Smooth muscle cell (in vitro differentiated cells): ENCODE measurements around the gene GGCX. TPM values are rescaled to one million over a fixed set of nuclear protein-coding genes. Genes with fewer than 3 reads are reported as not detected.

Experiments
- DNase-seq: peaks from one replicate; lab custom pipeline; 2025; ENCODE audit not compliant: unreplicated experiment; lab: John Stamatoyannopoulos, UW
- H2AFZ ChIP-seq: fragments of 200-600 bp; sonication (generic); 2 replicates; pipeline ENCODE4 v1.6.0; 2016; ENCODE audit warnings: antibody characterized with exemption, low read depth, mild to moderate bottlenecking
- H3F3A ChIP-seq: fragments of 200-600 bp; sonication (generic); 2 replicates; pipeline ENCODE4 v1.6.0; 2017; ENCODE audit warnings: antibody characterized with exemption, low read depth
- H3K27ac ChIP-seq: fragments of 200-600 bp; sonication (generic); 2 replicates; pipeline ENCODE4 v1.5.1; 2016; ENCODE audit warnings: low read depth, mild to moderate bottlenecking
- H3K27me3 ChIP-seq: fragments of 200-600 bp; sonication (generic); 2 replicates; pipeline ENCODE4 v1.6.1; 2016; ENCODE audit warnings: low read depth, mild to moderate bottlenecking
- H3K36me3 ChIP-seq: fragments of 200-600 bp; sonication (generic); 2 replicates; pipeline ENCODE4 v1.5.1; 2016; ENCODE audit warnings: low read depth
- H3K4me1 ChIP-seq: fragments of 200-600 bp; sonication (generic); 2 replicates; pipeline ENCODE4 v1.5.1; 2016; ENCODE audit warnings: low read depth
- H3K4me2 ChIP-seq: fragments of 200-600 bp; sonication (generic); 2 replicates; pipeline ENCODE4 v1.6.0; 2016; ENCODE audit warnings: mild to moderate bottlenecking
- H3K4me3 ChIP-seq: fragments of 200-600 bp; sonication (generic); 2 replicates; pipeline ENCODE4 v1.5.1; 2016; ENCODE audit warnings: mild to moderate bottlenecking
- H3K79me2 ChIP-seq: fragments of 200-600 bp; sonication (generic); 2 replicates; pipeline ENCODE4 v1.6.0; 2016; ENCODE audit warnings: low read depth, mild to moderate bottlenecking
- H3K9ac ChIP-seq: fragments of 200-600 bp; sonication (generic); 2 replicates; pipeline ENCODE4 v1.6.0; 2016; ENCODE audit warnings: low read depth
- H3K9me3 ChIP-seq: fragments of 200-600 bp; sonication (generic); replicated peaks from 2 replicates; pipeline ENCODE4 v1.5.1; 2016; ENCODE audit warnings: low read depth
- H4K20me1 ChIP-seq: fragments of 200-600 bp; sonication (generic); 2 replicates; pipeline ENCODE4 v1.6.0; 2016; ENCODE audit warnings: low read depth
- CTCF ChIP-seq: fragments of 200-600 bp; sonication (generic); IDR thresholded peaks from 2 replicates; pipeline ENCODE4 v1.5.1; 2017; ENCODE audit warnings: borderline replicate concordance, mild to moderate bottlenecking, antibody characterized with exemption; ENCODE audit not compliant: insufficient read depth, poor library complexity, severe bottlenecking
- WGBS: methylation state at CpG from one replicate; pipeline ENCODE4 v1.1.7; 2016; ENCODE audit warnings: low lambda C conversion rate; 5-methylcytosine and 5-hydroxymethylcytosine counted together
- polyA plus RNA-seq: library from polyadenylated mRNA; unstranded; fragments of >200 nt; fragmentation: Nextera tagmentation; extraction: Ambion mirVana; gene quantifications from 2 replicates; pipeline ENCODE4 v1.2.1, GENCODE V29; 2016
- total RNA-seq: library from RNA; depleted of rRNA; stranded (reverse); fragments of >200 nt; gene quantifications from 2 replicates; pipeline ENCODE4 v1.2.3, GENCODE V29; 2014

GGCX gene
- total and polyA plus RNA-seq, 2 experiments from 2014 or later: 44.5 to 83.2 TPM

- 92% methylated on average over 3 of the region's 3 CpGs for WGBS
- no peaks in the 10 kb centered on the region for H3K9me3 ChIP-seq
- TF ChIP-seq CTCF: no peak
- H3K4me2 ChIP-seq: no peak overlapping the region
- no peak overlapping the region for H2AFZ ChIP-seq
- no peak overlapping the region for H3K27ac ChIP-seq
- DNase-seq: no peak
- H3F3A ChIP-seq: peaks cover 8% of the 10 kb centered on the region
- no peak overlapping the region for H3K9ac ChIP-seq
- H4K20me1 ChIP-seq: peaks cover under 1% of the 10 kb centered on the region
- H3K27me3 ChIP-seq: no peaks in the 10 kb centered on the region
- H3K4me1 ChIP-seq: peaks cover 17% of the 10 kb centered on the region
- H3K36me3 ChIP-seq: no peaks in the 10 kb centered on the region
- no peak overlapping the region for H3K4me3 ChIP-seq
- H3K79me2 ChIP-seq: peaks cover 11% of the 10 kb centered on the region
These were observed 27.2 kb downstream of the GGCX start for GRCh38 chr2:85534099-85534498.

- Histone ChIP-seq H4K20me1 (no peaks in the 10 kb centered on the region), H3K9ac (no peak overlapping the region), H3K36me3 (no peaks in the 10 kb centered on the region), H3K4me3 (no peak overlapping the region), H3F3A (no peaks in the 10 kb centered on the region), H3K79me2 (no peaks in the 10 kb centered on the region), H3K4me1 (no peaks in the 10 kb centered on the region), H3K9me3 (no peaks in the 10 kb centered on the region), H3K4me2 (no peak overlapping the region), H3K27ac (no peak overlapping the region), H3K27me3 (peaks cover 4% of the 10 kb centered on the region), H2AFZ (no peak overlapping the region)
- WGBS: 73% methylated on average over 2 of the region's 2 CpGs
- DNase-seq: no peak
- TF ChIP-seq CTCF: no peak
These were observed 29.7 kb downstream of the GGCX start for GRCh38 chr2:85531589-85531988.

GRCh38 chr2:85529809-85530208 lies 31.5 kb downstream of the GGCX start:
- Histone ChIP-seq H3F3A (peaks cover 9% of the 10 kb centered on the region), H3K4me3 (no peak overlapping the region), H3K36me3 (no peaks in the 10 kb centered on the region), H3K4me2 (no peak overlapping the region), H4K20me1 (no peaks in the 10 kb centered on the region), H2AFZ (no peak overlapping the region), H3K9ac (no peak overlapping the region), H3K9me3 (no peaks in the 10 kb centered on the region), H3K27me3 (peaks cover 4% of the 10 kb centered on the region), H3K79me2 (no peaks in the 10 kb centered on the region), H3K27ac (no peak overlapping the region), H3K4me1 (peaks cover 5% of the 10 kb centered on the region)
- DNase-seq: no peak
- WGBS: 92% methylated on average over 1 of the region's 1 CpG
- no peak for TF ChIP-seq CTCF

- TF ChIP-seq CTCF: no peak
- Histone ChIP-seq H4K20me1 (no peaks in the 10 kb centered on the region), H3K9me3 (no peaks in the 10 kb centered on the region), H3K9ac (no peak overlapping the region), H3F3A (peaks cover 20% of the 10 kb centered on the region), H3K4me3 (no peak overlapping the region), H3K27ac (no peak overlapping the region), H3K4me1 (peaks cover 15% of the 10 kb centered on the region), H3K36me3 (no peaks in the 10 kb centered on the region), H3K79me2 (no peaks in the 10 kb centered on the region), H3K27me3 (peaks cover 4% of the 10 kb centered on the region), H2AFZ (no peak overlapping the region), H3K4me2 (no peak overlapping the region)
- DNase-seq: no peak
- 100% methylated on average over 2 of the region's 2 CpGs for WGBS
These were observed 32.9 kb downstream of the GGCX start for GRCh38 chr2:85528355-85528754.
